Inflammatory macrophage treated with lipopolysaccharide for 4 hours (primary cell): ENCODE measurements around the gene RBPJL.

Experiments used
- DNase-seq: peaks from one replicate; pipeline ENCODE4 v3.0.0-alpha.2; 2020

Gene RBPJL

GRCh38 chr20:45320948-45321595, 14.4 kb downstream of the RBPJL start:
- DNase-seq: peak; percentile 62

- peak; percentile 88 for DNase-seq
Observed at GRCh38 chr20:45322952-45323383, 16.3 kb downstream of the RBPJL start.

GRCh38 chr20:45323731-45324130, 17.1 kb downstream of the RBPJL start:
- DNase-seq: no peak

GRCh38 chr20:45325371-45325770, 18.7 kb downstream of the RBPJL start:
- DNase-seq: no peak

GRCh38 chr20:45328451-45328850, 21.8 kb downstream of the RBPJL start:
- DNase-seq: no peak

GRCh38 chr20:45329497-45330319, 23.1 kb downstream of the RBPJL start:
- DNase-seq: no peak

- DNase-seq: no peak
Observed at GRCh38 chr20:45330476-45330875, 23.8 kb downstream of the RBPJL start.

- no peak for DNase-seq
Observed at GRCh38 chr20:45336530-45337366, 30.1 kb downstream of the RBPJL start.

GRCh38 chr20:45337367-45338120, 30.9 kb downstream of the RBPJL start:
- DNase-seq: no peak

GRCh38 chr20:45338121-45339030, 31.7 kb downstream of the RBPJL start:
- no peak for DNase-seq

GRCh38 chr20:45339084-45339483, 32.4 kb downstream of the RBPJL start:
- no peak for DNase-seq

GRCh38 chr20:45339799-45340198, 33.2 kb downstream of the RBPJL start:
- DNase-seq: no peak

GRCh38 chr20:45340236-45340847, 33.7 kb downstream of the RBPJL start:
- DNase-seq: no peak

GRCh38 chr20:45340951-45341350, 34.3 kb downstream of the RBPJL start:
- DNase-seq: no peak

GRCh38 chr20:45341579-45341938, 34.9 kb downstream of the RBPJL start:
- DNase-seq: no peak

GRCh38 chr20:45341939-45342854, 35.6 kb downstream of the RBPJL start:
- DNase-seq: no peak

- no peak for DNase-seq
Observed at GRCh38 chr20:45342855-45343531, 36.4 kb downstream of the RBPJL start.

- no peak for DNase-seq
Observed at GRCh38 chr20:45343532-45344167, 37.0 kb downstream of the RBPJL start.
